Kidney (tissue), 14 donors: ENCODE measurements around the gene RGS4. TPM values are rescaled to one million over a fixed set of nuclear protein-coding genes. Genes with fewer than 3 reads are reported as not detected.

Experiments
- DNase-seq, 5 donors: peaks; one replicate each; pipeline ENCODE4 v3.0.0-alpha.2; 2013 to 2020
- FAIRE-seq: peaks from 2 replicates; lab custom pipeline; 2012; peaks lifted over from hg19 to GRCh38; lab: Jason Lieb, UNC
- H3K27ac ChIP-seq, 2 donors: one replicate each; pipeline ENCODE4 v1.7.0; 2013; ENCODE audit warnings: low read depth in 2 of 2, low read length in 2 of 2, inconsistent platforms in 1 of 2
- H3K27me3 ChIP-seq: one replicate; pipeline ENCODE4 v1.7.1; 2013; ENCODE audit warnings: low read length, inconsistent platforms; ENCODE audit not compliant: control insufficient read depth, insufficient read depth
- H3K36me3 ChIP-seq, 3 donors: one replicate each; pipeline versions ENCODE4 v1.7.0 to v1.7.1; 2013; ENCODE audit warnings: low read length in 3 of 3, control low read depth in 1 of 3, inconsistent platforms in 1 of 3; ENCODE audit not compliant: insufficient read depth in 3 of 3, control insufficient read depth in 2 of 3
- H3K4me1 ChIP-seq, 3 donors: one replicate each; pipeline versions ENCODE4 v1.7.0 to v1.7.1; 2013; ENCODE audit warnings: low read length in 3 of 3, inconsistent platforms in 1 of 3, low read depth in 1 of 3; ENCODE audit not compliant: control insufficient read depth in 2 of 3, insufficient read depth in 2 of 3
- H3K4me3 ChIP-seq, 3 donors: one replicate each; pipeline versions ENCODE4 v1.7.0 to v1.8.1; 2013; ENCODE audit warnings: low read length in 3 of 3, control low read depth in 1 of 3, inconsistent platforms in 1 of 3
- H3K9ac ChIP-seq, 3 donors: one replicate each; pipeline versions ENCODE4 v1.7.0 to v1.7.1; 2013; ENCODE audit warnings: low read length in 3 of 3, control low read depth in 1 of 3, inconsistent platforms in 1 of 3
- H3K9me3 ChIP-seq, 3 donors: one replicate each; pipeline versions ENCODE4 v1.7.0 to v1.7.1; 2013; ENCODE audit warnings: low read length in 3 of 3, control low read depth in 1 of 3, inconsistent platforms in 1 of 3; ENCODE audit not compliant: control insufficient read depth in 2 of 3, insufficient read depth in 1 of 3
- intact Hi-C: fragments of 100-400 bp; cut with DNase I; formaldehyde crosslinking; loops from one replicate; pipeline ENCODE4 v1.11.1; 2022
- polyA plus RNA-seq: library from polyadenylated mRNA; stranded (reverse); fragments of 350-450 nt; fragmentation: Illumina TruSeq; extraction: RNeasy Lipid Tissue Mini Kit (QIAGEN cat#74804); gene quantifications from one replicate; pipeline ENCODE4 v1.2.3, GENCODE V29; 2014; ENCODE audit warnings: low read depth, low replicate concordance; ENCODE audit not compliant: insufficient read depth
- total RNA-seq: library from RNA; stranded (reverse); fragmentation: NEBNext Ultra II Directional; extraction: Animal tissue kit (Norgen Biotek cat#: 25700); gene quantifications from one replicate; pipeline ENCODE4 v1.2.1, GENCODE V29; 2021
- TF ChIP-seq, protein P1 (sequence below): IDR thresholded peaks from 3 replicates; pipeline ENCODE4 v1.5.1; 2012; ENCODE audit warnings: mild to moderate bottlenecking, moderate library complexity, borderline replicate concordance; ENCODE audit not compliant: insufficient read depth; ENCODE audit errors: extremely low read depth
- donor health status: control.
- donor health status: control.
- donor health status: control.
- donor health status: control.
- donor health status: control.
- donor health status: DM: yes; HTN: yes; CAD: no.
- donor health status: Normal renal cell carcinoma (clear cell type).

Gene RGS4
- total and polyA plus RNA-seq, 2 donors from 2014 or later, result 2.0 to 3.1 TPM

DNA sequence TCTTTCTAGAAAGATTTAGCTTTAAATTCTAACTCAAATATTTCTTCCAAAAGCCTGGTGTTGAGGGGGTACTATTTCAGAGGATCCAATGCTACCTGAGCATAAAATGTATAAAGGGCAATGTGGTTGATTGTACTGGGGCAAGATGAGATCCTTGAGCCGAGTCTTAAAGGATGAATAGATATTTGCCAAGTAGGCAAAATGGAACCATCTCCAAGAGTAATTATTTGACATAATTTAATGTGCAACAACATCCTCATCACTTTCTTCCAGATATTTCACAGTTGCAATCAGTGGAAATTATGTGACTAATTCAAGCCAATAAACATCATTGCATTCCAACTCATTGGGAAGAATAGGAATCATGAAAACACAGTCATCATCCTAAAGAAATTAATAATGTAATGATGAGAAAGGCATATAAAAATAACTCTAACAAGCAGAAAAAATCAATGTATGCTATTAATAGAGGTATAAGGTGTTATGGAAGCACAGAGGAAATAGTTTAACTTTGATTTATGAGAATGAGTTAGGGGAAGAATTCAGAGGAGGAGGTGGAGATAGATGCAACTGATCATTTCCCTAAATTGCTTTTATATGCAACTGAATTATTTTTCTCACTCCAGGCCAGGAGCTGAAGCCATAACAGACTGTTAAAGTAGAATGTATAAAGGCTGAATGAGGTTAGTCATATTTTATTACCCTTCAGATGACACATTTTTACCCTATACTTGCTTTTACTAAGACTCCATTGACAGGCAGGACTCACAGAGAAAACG is 30.0 kb upstream of the RGS4 start:
- no peak overlapping the region for H3K27ac ChIP-seq
- H3K4me3 ChIP-seq, result no peak overlapping the region
- no peaks in the 10 kb centered on the region for H3K27me3 ChIP-seq
- H3K9me3 ChIP-seq, result no peaks in the 10 kb centered on the region
- TF ChIP-seq, protein P1, sequence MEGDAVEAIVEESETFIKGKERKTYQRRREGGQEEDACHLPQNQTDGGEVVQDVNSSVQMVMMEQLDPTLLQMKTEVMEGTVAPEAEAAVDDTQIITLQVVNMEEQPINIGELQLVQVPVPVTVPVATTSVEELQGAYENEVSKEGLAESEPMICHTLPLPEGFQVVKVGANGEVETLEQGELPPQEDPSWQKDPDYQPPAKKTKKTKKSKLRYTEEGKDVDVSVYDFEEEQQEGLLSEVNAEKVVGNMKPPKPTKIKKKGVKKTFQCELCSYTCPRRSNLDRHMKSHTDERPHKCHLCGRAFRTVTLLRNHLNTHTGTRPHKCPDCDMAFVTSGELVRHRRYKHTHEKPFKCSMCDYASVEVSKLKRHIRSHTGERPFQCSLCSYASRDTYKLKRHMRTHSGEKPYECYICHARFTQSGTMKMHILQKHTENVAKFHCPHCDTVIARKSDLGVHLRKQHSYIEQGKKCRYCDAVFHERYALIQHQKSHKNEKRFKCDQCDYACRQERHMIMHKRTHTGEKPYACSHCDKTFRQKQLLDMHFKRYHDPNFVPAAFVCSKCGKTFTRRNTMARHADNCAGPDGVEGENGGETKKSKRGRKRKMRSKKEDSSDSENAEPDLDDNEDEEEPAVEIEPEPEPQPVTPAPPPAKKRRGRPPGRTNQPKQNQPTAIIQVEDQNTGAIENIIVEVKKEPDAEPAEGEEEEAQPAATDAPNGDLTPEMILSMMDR, result no peak
- no peak overlapping the region for H3K9ac ChIP-seq
- FAIRE-seq (no peak), DNase-seq (no peak)
- H3K4me1 ChIP-seq, result no peaks in the 10 kb centered on the region
- H3K36me3 ChIP-seq, result no peaks in the 10 kb centered on the region
- intact Hi-C loops, result no loop called here

DNA sequence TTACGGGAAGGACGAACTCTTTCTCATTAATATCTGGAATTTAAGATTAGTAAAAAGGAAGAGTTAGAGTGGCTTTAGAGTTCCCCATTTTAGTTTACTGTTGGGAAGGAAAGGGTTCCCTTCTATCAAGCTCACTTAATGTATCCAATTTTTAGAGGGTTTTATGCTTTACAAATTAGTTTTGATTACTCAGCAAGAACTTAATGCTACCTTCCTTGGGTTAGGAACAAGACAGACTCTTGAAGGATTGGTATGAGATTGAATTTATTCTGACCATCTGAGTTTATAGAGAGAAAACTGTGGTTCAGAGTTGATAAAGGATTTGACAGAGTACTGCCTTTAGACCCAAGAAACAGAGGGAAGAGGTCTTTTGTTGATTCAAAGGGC is 29.5 kb upstream of the RGS4 start:
- no peak overlapping the region for H3K9ac ChIP-seq
- DNase-seq, result no peak
- TF ChIP-seq, protein P1, result no peak
- no peaks in the 10 kb centered on the region for H3K27me3 ChIP-seq
- H3K9me3 ChIP-seq, result no peaks in the 10 kb centered on the region
- no peak overlapping the region for H3K27ac ChIP-seq
- no peak overlapping the region for H3K4me3 ChIP-seq
- no peak for FAIRE-seq
- intact Hi-C loops, result no loop called here
- H3K36me3 ChIP-seq, result no peaks in the 10 kb centered on the region
- no peaks in the 10 kb centered on the region for H3K4me1 ChIP-seq

DNA sequence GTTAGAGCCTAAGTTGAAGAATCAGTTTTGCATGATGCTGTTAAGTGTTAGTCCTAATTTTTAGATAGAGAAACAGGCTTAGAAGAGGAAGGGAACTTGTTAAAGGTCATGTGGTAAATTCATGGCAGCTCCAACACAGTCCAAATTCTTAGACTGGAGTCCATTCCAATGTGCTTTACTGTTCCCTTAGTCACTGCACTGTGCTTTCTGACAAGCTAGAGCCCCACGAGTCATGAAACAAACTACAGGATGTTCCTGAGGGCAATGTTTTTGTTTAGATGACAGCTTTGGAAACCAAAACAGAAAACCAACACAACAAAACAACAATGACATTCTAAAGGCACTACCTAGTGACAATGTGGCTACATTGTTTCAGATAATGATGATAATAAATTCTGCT is 23.1 kb upstream of the RGS4 start:
- Histone ChIP-seq H3K4me3 (no peak overlapping the region), H3K4me1 (no peaks in the 10 kb centered on the region), H3K36me3 (no peaks in the 10 kb centered on the region), H3K27ac (no peak overlapping the region), H3K9ac (no peak overlapping the region), H3K9me3 (no peaks in the 10 kb centered on the region), H3K27me3 (no peaks in the 10 kb centered on the region)
- no peak for FAIRE-seq
- TF ChIP-seq, protein P1, result no peak
- intact Hi-C loops, result no loop called here
- no peak for DNase-seq
